Activated CD4-positive, alpha-beta memory T cell treated with anti-CD3 and anti-CD28 coated beads for 36 hours (primary cell): ENCODE data around the gene MED12L. TPM values are rescaled to one million over a fixed set of nuclear protein-coding genes. Genes with fewer than 3 reads are reported as not detected.

Source experiments
- CTCF ChIA-PET: fragments of 350-600 bp; sonication (Branson Sonifier 250); formaldehyde crosslinking; loops from one replicate; lab custom pipeline; 2021; ENCODE audit warnings: antibody characterized with exemption, inconsistent platforms; lab: Charles Lee
- POLR2A ChIA-PET: fragments of 350-600 bp; sonication (Branson Sonifier 250); formaldehyde crosslinking; loops from one replicate; lab custom pipeline; 2021; ENCODE audit warnings: antibody characterized with exemption; lab: Charles Lee
- DNase-seq: peaks from one replicate; pipeline ENCODE4 v3.0.0-alpha.2; 2020
- H3K27ac Mint-ChIP-seq: one replicate; pipeline ENCODE4 v1.8.0; 2021; ENCODE audit warnings: mixed read lengths
- H3K27me3 Mint-ChIP-seq: one replicate; pipeline ENCODE4 v1.8.0; 2021; ENCODE audit warnings: mixed read lengths
- H3K36me3 Mint-ChIP-seq: one replicate; pipeline ENCODE4 v1.8.0; 2021; ENCODE audit warnings: mixed read lengths
- H3K4me1 Mint-ChIP-seq: one replicate; pipeline ENCODE4 v1.8.0; 2021; ENCODE audit warnings: low read depth, mixed read lengths
- H3K4me3 Mint-ChIP-seq: one replicate; pipeline ENCODE4 v1.8.0; 2021; ENCODE audit warnings: mild to moderate bottlenecking, mixed read lengths
- H3K9me3 Mint-ChIP-seq: one replicate; pipeline ENCODE4 v1.8.0; 2021; ENCODE audit warnings: mixed read lengths
- intact Hi-C: fragments of 100-400 bp; cut with micrococcal nuclease; formaldehyde crosslinking; loops from one replicate; pipeline ENCODE4 v1.15.1; 2023
- total RNA-seq, 2 experiments: library from RNA; stranded (reverse); gene quantifications; one replicate each; pipeline ENCODE4 v1.2.3, GENCODE V29; 2021

Gene MED12L
- total RNA-seq, 2 experiments from 2014 or later, result 1.5 TPM

DNA sequence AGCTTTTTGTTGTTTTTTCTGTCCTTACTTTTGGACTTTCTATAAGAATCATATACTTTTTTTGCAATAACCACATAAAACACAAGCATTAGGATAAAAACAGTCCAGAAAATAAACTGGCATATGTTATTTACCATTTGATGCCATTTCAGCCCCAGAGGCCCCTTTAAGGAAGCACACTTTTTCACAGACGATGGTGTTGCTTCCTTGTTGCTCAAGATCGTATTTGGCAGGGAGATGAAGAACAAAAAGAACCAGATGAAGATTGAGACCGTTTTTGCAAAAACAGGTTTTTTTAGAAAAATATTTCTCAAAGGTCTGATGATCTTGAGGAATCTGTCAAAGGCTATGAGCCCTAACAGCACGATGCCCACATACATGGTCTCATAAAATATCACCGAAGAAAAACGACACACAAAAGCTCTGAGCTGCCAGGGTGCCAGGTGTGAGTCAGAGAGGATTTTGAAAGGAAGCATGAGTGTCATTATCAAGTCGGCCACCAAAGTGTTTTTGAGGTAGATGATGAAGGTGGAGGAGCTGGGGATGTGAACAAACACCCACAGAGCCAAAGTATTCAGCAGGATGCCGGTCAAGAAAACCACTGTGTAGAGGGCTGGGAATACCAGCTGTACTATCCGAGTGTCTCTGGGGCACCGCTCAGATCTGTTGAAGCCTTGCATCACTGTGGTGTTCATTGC is 243.0 kb downstream of the MED12L start:
- peak; percentile 26 for DNase-seq
- POLR2A ChIA-PET, result no interaction called here
- peaks cover 16% of the 10 kb centered on the region for H3K27me3 Mint-ChIP-seq
- CTCF ChIA-PET, result interaction anchor here (0.7 to 2.6 kb wide), 20 partner anchors 9 to 160 kb away, joined by 3 to 16 read pairs (median 4); partner anchors contain the start of genes GPR87 and P2RY12
- intact Hi-C loops, result loop anchor here (2.0 kb wide), 1 partner anchor 46 kb away; no protein-coding TSS in a partner anchor
- H3K36me3 Mint-ChIP-seq, result no peaks in the 10 kb centered on the region
- no peak overlapping the region for H3K4me3 Mint-ChIP-seq
- peaks cover 9% of the 10 kb centered on the region for H3K4me1 Mint-ChIP-seq
- H3K27ac Mint-ChIP-seq, result no peak overlapping the region
- no peaks in the 10 kb centered on the region for H3K9me3 Mint-ChIP-seq

DNA sequence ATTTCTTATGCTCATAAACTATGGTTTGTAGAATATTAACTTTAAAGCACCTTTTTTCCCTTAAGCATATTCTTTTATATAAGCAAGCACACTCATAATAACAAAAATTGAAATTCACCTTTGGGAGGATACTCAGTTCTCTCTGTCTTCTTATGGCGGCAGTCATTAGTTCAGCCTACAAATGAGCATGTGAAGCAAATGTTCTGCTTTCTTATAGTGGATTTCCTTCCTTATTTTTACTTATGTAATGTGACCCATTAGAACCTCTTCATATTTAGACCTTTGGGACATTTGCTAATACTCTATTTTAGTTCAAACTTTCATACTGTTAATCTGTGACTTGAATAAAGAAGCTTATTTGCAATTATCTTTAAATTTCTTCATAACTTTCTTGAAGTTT is 243.9 kb downstream of the MED12L start, which contains the start of gene P2RY13:
P2RY13 (minus strand) TSS at position 187 of the 400 bp plus-strand sequence; CDS start at position 166, 21 bp downstream.
- no peaks in the 10 kb centered on the region for H3K9me3 Mint-ChIP-seq
- intact Hi-C loops, result loop anchor here (2.0 kb wide), 1 partner anchor 47 kb away; no protein-coding TSS in a partner anchor
- no peaks in the 10 kb centered on the region for H3K36me3 Mint-ChIP-seq
- POLR2A ChIA-PET, result no interaction called here
- H3K27ac Mint-ChIP-seq, result no peak within 1 kb of the TSS
- H3K27me3 Mint-ChIP-seq, result peaks cover 16% of the 10 kb centered on the region
- no peak within 1 kb of the TSS for H3K4me3 Mint-ChIP-seq
- CTCF ChIA-PET, result interaction anchor here (2.0 kb wide), 1 partner anchor 43 kb away, joined by 8 read pairs; no protein-coding TSS in a partner anchor
- no peak for DNase-seq
- H3K4me1 Mint-ChIP-seq, result peaks cover 7% of the 10 kb centered on the region

- Mint-ChIP-seq H3K36me3 (no peaks in the 10 kb centered on the region), H3K27ac (no peak overlapping the region), H3K9me3 (no peaks in the 10 kb centered on the region)
Measured at GRCh38 chr3:151330379-151330778, 244.9 kb downstream of the MED12L start.

DNA sequence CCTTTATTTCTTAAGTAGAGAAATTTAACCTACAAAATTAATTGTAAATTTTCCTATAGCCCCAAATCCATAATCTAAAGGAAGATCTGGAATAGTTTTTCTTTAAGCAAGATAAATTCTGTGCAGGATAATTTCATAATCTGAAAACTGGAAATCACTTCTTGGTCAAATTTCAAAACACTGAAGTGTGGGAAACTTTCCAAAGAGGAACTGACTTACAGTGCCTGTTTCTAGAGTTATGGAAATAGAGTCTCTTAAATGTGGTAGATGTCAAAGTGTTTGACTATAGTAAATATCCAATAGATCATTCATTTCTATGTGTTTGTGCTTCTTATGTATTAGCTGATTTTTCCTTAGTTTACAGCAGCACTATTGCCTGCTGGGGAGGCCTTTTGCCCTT is 245.4 kb downstream of the MED12L start:
- ChIA-PET CTCF (no interaction called here), POLR2A (no interaction called here)
- no peak overlapping the region for H3K27ac Mint-ChIP-seq
- H3K4me3 Mint-ChIP-seq, result no peak overlapping the region
- peaks cover 7% of the 10 kb centered on the region for H3K4me1 Mint-ChIP-seq
- intact Hi-C loops, result no loop called here
- no peak for DNase-seq
- no peaks in the 10 kb centered on the region for H3K9me3 Mint-ChIP-seq
- no peaks in the 10 kb centered on the region for H3K36me3 Mint-ChIP-seq
- peaks cover 16% of the 10 kb centered on the region for H3K27me3 Mint-ChIP-seq

More at GRCh38 chr3:151330379-151330778, 244.9 kb downstream of the MED12L start:
- intact Hi-C loops, result no loop called here
- POLR2A ChIA-PET, result no interaction called here
- CTCF ChIA-PET, result no interaction called here
- Mint-ChIP-seq H3K27me3 (peaks cover 16% of the 10 kb centered on the region), H3K4me1 (peaks cover 7% of the 10 kb centered on the region), H3K4me3 (no peak overlapping the region)
- no peak for DNase-seq

- ChIA-PET POLR2A (no interaction called here), CTCF (interaction anchor here (0.6 to 1.1 kb wide), 2 partner anchors 40 to 1078 kb away, joined by 3 read pairs; no protein-coding TSS in a partner anchor)
- Mint-ChIP-seq H3K4me3 (no peak overlapping the region), H3K36me3 (no peaks in the 10 kb centered on the region), H3K4me1 (peaks cover 7% of the 10 kb centered on the region), H3K27me3 (peaks cover 15% of the 10 kb centered on the region), H3K9me3 (no peaks in the 10 kb centered on the region), H3K27ac (no peak overlapping the region)
- DNase-seq, result no peak
- intact Hi-C loops, result no loop called here
Measured at GRCh38 chr3:151331696-151332095, 246.2 kb downstream of the MED12L start.

GRCh38 chr3:151345859-151346258 is 260.4 kb downstream of the MED12L start:
- DNase-seq, result no peak
- ChIA-PET POLR2A (interaction anchor here (1.0 kb wide), 1 partner anchor 41 kb away, joined by 4 read pairs; no protein-coding TSS in a partner anchor), CTCF (interaction anchor here (1.1 kb wide), 1 partner anchor 18 kb away, joined by 3 read pairs; no protein-coding TSS in a partner anchor)
- Mint-ChIP-seq H3K9me3 (no peaks in the 10 kb centered on the region), H3K36me3 (no peaks in the 10 kb centered on the region), H3K4me3 (no peak overlapping the region), H3K27ac (no peak overlapping the region), H3K27me3 (peaks cover 32% of the 10 kb centered on the region), H3K4me1 (peaks cover 4% of the 10 kb centered on the region)
- intact Hi-C loops, result no loop called here

GRCh38 chr3:151346292-151346691 is 260.8 kb downstream of the MED12L start:
- no peak overlapping the region for H3K27ac Mint-ChIP-seq
- ChIA-PET POLR2A (interaction anchor here (1.0 kb wide), 1 partner anchor 41 kb away, joined by 4 read pairs; no protein-coding TSS in a partner anchor), CTCF (interaction anchor here (1.1 kb wide), 1 partner anchor 19 kb away, joined by 3 read pairs; no protein-coding TSS in a partner anchor)

DNA sequence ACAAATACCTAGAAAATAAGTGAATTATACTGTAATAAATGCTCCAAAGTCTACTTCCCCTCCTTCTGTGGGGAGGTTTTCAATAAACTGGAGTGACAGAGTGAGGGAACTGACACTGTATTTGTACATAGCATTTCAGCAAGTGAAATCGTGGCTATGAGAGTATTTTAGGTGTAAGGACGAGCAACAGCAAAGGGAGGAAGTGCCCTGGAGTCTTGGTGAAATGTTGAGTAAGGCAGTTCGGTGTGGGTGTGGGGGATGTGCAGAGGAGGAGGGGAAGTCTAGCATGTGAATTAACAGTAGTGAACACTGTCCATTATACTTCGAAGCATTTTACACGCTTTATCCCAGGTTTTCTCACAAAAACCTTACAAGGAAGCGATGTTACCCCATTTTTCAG is 262.0 kb downstream of the MED12L start:
- Mint-ChIP-seq H3K9me3 (no peaks in the 10 kb centered on the region), H3K4me1 (peaks cover 13% of the 10 kb centered on the region), H3K36me3 (no peaks in the 10 kb centered on the region), H3K4me3 (no peak overlapping the region), H3K27me3 (peaks cover 32% of the 10 kb centered on the region), H3K27ac (no peak overlapping the region)
- DNase-seq, result no peak
- ChIA-PET CTCF (no interaction called here), POLR2A (no interaction called here)
- intact Hi-C loops, result no loop called here

More at GRCh38 chr3:151346292-151346691, 260.8 kb downstream of the MED12L start:
- DNase-seq, result no peak
- Mint-ChIP-seq H3K36me3 (no peaks in the 10 kb centered on the region), H3K4me1 (peaks cover 7% of the 10 kb centered on the region), H3K9me3 (no peaks in the 10 kb centered on the region), H3K4me3 (no peak overlapping the region), H3K27me3 (peaks cover 33% of the 10 kb centered on the region)
- intact Hi-C loops, result no loop called here

DNA sequence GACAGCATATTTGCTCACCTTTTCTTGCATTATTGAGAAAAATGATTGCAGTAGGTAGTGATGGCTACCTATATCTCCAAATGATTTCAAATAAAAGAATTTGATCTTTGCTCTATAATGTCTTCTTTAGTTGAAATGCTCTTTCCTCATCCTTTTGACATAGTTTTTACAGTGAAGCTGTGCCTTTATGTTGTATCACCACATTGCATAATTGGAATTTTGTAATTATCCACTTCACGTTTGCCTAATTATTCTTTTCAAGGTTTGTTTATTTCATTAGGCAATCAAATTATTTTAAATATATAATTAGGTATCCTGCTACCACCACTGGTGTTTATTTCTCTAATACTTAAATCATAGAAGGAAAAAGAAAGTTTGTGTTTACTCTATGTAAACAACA is 265.2 kb downstream of the MED12L start:
- no peak for DNase-seq
- Mint-ChIP-seq H3K27me3 (peaks cover 33% of the 10 kb centered on the region), H3K4me3 (no peak overlapping the region), H3K4me1 (peaks cover 13% of the 10 kb centered on the region), H3K27ac (no peak overlapping the region), H3K36me3 (no peaks in the 10 kb centered on the region), H3K9me3 (no peaks in the 10 kb centered on the region)
- ChIA-PET POLR2A (no interaction called here), CTCF (no interaction called here)
- intact Hi-C loops, result no loop called here

GRCh38 chr3:151351219-151351618 is 265.8 kb downstream of the MED12L start:
- ChIA-PET POLR2A (no interaction called here), CTCF (no interaction called here)
- Mint-ChIP-seq H3K27ac (no peak overlapping the region), H3K4me1 (peaks cover 9% of the 10 kb centered on the region), H3K27me3 (peaks cover 29% of the 10 kb centered on the region), H3K9me3 (no peaks in the 10 kb centered on the region), H3K4me3 (no peak overlapping the region), H3K36me3 (no peaks in the 10 kb centered on the region)
- intact Hi-C loops, result no loop called here
- no peak for DNase-seq

DNA sequence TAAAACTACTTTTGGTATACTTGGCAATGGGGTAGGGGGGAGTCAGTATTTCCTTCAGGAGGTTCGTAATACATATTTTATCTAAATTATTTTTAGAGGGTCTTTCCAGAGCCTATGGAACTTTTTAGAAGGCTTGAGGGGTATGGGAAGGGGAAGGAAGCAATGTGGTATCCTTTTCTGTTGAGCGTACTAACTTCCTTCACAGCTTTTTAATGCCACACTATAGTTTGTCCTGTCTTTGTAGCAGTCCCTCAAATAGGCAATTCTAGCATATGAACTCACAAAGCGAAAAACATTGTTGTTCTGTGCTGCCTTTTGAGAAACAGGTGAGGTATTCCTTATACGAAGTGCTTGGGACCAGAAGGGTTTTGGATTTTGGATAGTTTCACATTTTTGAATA is 266.2 kb downstream of the MED12L start:
- no peak overlapping the region for H3K27ac Mint-ChIP-seq
- DNase-seq, result no peak
- intact Hi-C loops, result no loop called here
- peaks cover 25% of the 10 kb centered on the region for H3K27me3 Mint-ChIP-seq
- no peak overlapping the region for H3K4me3 Mint-ChIP-seq
- H3K36me3 Mint-ChIP-seq, result no peaks in the 10 kb centered on the region
- H3K4me1 Mint-ChIP-seq, result peaks cover 9% of the 10 kb centered on the region
- POLR2A ChIA-PET, result no interaction called here
- CTCF ChIA-PET, result interaction anchor here (1.1 to 1.2 kb wide), 2 partner anchors 9 to 487 kb away, joined by 3 read pairs; no protein-coding TSS in a partner anchor
- no peaks in the 10 kb centered on the region for H3K9me3 Mint-ChIP-seq

GRCh38 chr3:151356794-151357462 is 271.5 kb downstream of the MED12L start:
- CTCF ChIA-PET, result interaction anchor here (0.9 kb wide), 1 partner anchor 189 kb away, joined by 4 read pairs; no protein-coding TSS in a partner anchor
- Mint-ChIP-seq H3K4me1 (peaks cover 4% of the 10 kb centered on the region), H3K27ac (no peak overlapping the region)

More at GRCh38 chr3:151356794-151357462, 271.5 kb downstream of the MED12L start:
- Mint-ChIP-seq H3K27me3 (peaks cover 3% of the 10 kb centered on the region), H3K4me3 (no peak overlapping the region), H3K36me3 (no peaks in the 10 kb centered on the region), H3K9me3 (no peaks in the 10 kb centered on the region)
- POLR2A ChIA-PET, result no interaction called here
- intact Hi-C loops, result no loop called here
- DNase-seq, result no peak
